Choroid plexus epithelial cell (primary cell): ENCODE data around the gene EPB41L4B.
A peak's percentile ranks its signal among the peaks of the same experiment; 100 is the strongest.

ENCODE experiments used
- DNase-seq: peaks from one replicate; pipeline ENCODE4 v3.0.0-alpha.2; 2010; ENCODE audit warnings: low read depth
- H3K4me3 ChIP-seq: 2 replicates; pipeline ENCODE4 v1.5.1; 2011; ENCODE audit warnings: low read depth, mild to moderate bottlenecking, control low read depth, low read length, moderate library complexity
- TF ChIP-seq, protein P1 (sequence below): conservative IDR thresholded peaks from 2 replicates; pipeline ENCODE4 v1.5.1; 2011; ENCODE audit warnings: low read depth, mild to moderate bottlenecking, control low read depth, inconsistent platforms, low read length, moderate library complexity

Gene EPB41L4B

DNA sequence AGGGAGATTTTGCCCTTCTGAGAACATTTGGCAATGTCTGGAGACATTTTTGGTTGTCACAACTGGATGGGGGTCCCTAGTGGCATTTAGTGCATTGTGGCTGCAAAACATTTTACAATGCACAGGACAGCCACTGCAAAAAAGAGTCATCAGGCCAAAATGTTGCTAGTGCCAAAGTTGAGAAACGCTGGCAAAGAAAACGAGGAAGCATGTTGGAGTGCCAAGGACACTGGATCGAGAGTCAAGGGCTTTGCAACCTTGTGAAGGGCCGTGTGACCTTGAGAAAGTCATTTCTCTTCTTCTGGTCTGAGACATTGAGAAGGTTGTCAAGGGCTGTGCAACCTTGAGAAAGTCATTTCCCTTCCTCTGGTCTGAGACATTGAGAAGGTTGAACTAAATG lies 108.1 kb downstream of the EPB41L4B start:
- no peak for DNase-seq
- TF ChIP-seq, protein P1, sequence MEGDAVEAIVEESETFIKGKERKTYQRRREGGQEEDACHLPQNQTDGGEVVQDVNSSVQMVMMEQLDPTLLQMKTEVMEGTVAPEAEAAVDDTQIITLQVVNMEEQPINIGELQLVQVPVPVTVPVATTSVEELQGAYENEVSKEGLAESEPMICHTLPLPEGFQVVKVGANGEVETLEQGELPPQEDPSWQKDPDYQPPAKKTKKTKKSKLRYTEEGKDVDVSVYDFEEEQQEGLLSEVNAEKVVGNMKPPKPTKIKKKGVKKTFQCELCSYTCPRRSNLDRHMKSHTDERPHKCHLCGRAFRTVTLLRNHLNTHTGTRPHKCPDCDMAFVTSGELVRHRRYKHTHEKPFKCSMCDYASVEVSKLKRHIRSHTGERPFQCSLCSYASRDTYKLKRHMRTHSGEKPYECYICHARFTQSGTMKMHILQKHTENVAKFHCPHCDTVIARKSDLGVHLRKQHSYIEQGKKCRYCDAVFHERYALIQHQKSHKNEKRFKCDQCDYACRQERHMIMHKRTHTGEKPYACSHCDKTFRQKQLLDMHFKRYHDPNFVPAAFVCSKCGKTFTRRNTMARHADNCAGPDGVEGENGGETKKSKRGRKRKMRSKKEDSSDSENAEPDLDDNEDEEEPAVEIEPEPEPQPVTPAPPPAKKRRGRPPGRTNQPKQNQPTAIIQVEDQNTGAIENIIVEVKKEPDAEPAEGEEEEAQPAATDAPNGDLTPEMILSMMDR: no peak
- H3K4me3 ChIP-seq: no peak overlapping the region

DNA sequence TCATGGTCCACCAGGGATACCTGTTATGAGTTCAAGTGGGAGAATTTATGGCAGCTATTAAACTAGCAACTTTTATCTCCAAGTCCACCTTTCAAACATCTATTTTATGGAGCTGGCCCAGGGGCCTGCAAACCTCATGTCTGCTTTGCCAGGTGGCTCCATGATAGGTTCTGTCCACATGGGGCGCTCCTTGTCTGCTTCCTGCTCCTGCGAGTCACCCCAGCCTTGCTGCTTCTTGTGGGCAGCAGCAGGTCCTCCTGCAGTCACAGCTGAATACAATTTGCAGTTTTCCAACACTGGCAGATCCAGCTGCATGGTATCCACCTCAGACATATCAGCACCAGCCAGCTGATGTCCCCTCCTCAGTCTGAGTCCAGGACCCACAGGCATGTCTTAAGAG lies 114.2 kb downstream of the EPB41L4B start:
- peak; percentile 34 for DNase-seq

DNA sequence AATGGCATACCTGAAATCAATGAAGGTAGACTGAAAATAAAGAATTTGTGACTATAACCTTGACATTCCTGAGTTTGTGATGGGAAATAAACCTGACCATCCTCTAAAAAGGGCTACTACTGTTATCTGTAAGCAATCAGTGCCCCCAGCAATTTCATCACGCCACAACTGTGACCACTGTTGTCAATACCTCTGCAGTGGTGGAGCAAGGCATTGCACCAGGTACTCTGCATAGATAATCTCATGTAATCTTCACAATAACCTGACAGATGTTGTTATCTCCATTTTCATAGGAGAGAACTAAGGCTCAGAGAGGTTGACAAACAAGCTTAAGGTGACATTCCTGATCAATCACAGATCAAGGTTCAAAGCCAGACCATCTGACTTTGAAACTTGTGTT lies 115.3 kb downstream of the EPB41L4B start:
- no peak overlapping the region for H3K4me3 ChIP-seq
- DNase-seq: no peak
- TF ChIP-seq, protein P1: no peak

More for the DNA sequence above, 114.2 kb downstream of the EPB41L4B start:
- no peak overlapping the region for H3K4me3 ChIP-seq
- TF ChIP-seq, protein P1: peak; percentile 39

DNA sequence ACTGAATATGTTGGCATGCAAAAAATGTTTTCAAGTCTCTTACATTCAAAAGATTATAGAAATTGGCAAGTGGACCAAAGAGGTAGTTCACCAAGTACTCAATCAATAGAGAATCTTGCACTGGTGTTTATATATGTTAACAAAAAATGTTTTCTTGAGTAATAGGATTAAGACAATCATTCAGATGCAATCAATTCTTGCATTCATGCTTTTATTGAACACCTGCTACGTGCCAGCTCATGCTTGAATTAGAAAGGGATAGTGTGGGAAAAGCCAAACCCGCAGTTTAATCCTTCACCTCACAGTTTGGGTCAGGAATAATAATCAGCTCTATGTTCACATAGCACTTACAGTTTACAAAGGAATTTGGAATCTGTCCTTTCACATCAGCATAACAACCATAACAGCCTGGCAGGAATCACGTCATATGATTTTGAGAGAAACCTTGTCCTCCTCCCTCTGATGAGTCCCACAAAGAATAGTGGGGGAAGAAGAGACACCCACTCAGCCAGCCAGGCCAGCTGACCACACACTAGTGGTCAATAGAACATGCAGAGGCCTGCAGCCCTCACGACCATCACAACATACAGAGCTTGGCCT lies 117.0 kb downstream of the EPB41L4B start:
- no peak for DNase-seq
- no peak overlapping the region for H3K4me3 ChIP-seq
- TF ChIP-seq, protein P1: no peak

DNA sequence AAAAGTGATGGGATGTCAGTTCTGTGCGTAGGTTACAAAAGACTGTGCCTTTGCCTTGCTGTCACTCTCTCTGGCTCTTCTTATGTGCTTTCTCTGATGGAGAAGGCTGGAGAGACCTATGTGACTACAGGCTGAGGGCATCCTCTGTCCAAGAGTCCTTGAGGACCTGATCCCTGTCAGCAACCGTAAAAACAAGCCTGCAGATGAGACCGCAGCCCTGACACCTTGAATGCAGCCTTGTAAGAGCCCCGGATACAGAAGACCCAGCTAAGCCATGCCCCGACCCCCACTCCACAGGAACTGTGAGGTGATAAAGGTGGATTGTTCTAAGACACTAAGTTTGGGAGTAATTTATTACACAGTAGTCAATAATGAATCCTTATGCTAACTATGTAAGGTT lies 121.2 kb downstream of the EPB41L4B start:
- DNase-seq: no peak
- H3K4me3 ChIP-seq: no peak overlapping the region
- TF ChIP-seq, protein P1: no peak

DNA sequence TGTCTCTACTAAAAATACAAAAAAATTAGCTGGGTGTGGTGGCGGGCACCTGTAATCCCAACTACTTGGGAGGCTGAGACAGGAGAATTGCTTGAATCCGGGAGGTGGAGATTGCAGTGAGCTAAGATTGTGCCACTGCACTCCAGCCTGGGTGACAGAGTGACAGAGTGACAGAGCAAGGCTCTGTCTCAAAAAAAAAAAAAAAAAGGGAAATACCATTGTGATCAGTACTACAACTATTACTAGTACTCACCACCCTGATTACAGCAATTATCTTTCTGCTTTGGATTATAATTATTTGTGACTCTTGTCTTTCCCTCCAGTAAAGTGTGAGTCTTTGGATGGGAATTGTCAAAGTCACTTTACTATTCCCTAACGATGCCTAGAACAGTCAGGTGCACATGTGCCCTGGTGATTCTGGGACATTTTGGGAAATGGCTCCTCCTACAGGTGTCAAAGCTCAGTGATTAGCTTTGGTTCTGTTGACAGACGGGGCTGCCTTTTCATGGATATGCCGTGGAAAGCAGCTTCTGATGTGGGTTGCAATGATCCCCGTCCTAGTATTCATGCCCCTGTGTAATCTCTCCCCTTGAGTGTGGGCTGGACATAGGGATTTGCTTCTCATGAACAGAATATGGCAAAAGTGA lies 122.0 kb downstream of the EPB41L4B start:
- no peak for DNase-seq
- no peak overlapping the region for H3K4me3 ChIP-seq
- TF ChIP-seq, protein P1: peak; percentile 32

DNA sequence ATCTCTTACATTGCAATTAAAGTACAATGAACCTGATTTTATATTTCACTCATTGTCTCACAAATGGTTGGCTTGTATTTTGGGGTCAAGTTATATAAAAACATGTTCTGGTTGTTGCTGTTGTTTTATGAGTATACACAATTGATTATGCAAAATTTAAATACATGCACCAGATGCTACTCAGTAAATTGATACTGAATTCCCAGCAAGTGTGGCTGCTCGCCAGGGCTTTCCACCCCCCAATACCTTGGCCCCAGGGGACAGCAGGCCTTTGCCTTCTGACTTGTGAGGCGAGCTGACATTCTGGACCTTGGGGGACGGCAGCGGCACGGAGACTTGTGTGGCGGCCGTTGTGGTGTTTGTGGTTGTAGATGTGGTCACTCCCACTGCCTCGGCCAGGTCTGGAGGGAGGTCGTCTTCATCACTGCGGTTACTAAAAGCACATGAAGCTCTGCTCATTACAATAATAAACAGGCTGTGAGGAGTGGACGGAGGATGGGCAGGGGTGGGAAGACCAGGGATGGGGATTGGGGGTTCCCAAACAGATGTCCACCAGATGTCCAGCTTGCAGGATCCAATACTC lies 126.8 kb downstream of the EPB41L4B start:
- peak; percentile 84 for DNase-seq
- no peak overlapping the region for H3K4me3 ChIP-seq
- TF ChIP-seq, protein P1: no peak
